Measurements from ENCODE around the gene USP32. TPM values are rescaled to one million over a fixed set of nuclear protein-coding genes. Genes with fewer than 3 reads are reported as not detected.

The USP32 gene
- total and polyA plus RNA-seq, 10 of the 15 experiments (the other 5 are each of a cell fraction or from before 2014, with no cell fraction given), result 7.8 to 37.3 (median 25.5) TPM

DNA sequence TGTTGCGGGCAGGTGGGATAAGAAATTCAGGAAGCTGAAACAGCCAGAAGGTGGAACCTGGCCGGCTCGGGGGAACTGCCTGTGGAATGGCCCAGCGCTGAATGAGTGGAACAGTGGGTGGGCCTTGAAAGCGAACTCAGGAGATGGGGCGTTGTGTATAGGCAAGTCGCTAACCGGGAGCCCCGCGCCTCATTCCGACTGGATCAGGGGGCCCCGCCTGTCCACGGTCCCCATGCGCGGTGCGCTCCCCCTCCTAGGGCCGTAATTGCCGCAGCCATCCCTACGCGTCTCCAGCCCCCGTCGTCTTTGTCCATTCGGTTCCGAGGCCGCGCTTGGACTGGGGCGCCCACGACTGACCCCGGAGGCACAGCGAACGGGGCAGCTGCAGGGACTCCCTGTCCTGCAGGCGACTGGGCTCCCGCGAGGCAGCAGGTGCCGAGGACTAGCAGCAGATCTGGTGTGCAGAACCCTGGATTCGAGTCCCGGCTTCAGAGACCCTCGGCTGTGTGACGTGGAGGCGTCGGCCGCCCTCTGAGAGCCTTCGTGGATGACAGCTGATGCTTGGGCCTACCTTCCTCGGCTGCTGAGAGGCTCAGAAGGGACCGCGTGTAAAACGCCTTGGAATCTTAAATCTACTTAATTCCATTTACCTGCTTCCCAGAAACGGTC, 253.0 kb downstream of the USP32 start (continued):
- TF ChIP-seq, protein P1, sequence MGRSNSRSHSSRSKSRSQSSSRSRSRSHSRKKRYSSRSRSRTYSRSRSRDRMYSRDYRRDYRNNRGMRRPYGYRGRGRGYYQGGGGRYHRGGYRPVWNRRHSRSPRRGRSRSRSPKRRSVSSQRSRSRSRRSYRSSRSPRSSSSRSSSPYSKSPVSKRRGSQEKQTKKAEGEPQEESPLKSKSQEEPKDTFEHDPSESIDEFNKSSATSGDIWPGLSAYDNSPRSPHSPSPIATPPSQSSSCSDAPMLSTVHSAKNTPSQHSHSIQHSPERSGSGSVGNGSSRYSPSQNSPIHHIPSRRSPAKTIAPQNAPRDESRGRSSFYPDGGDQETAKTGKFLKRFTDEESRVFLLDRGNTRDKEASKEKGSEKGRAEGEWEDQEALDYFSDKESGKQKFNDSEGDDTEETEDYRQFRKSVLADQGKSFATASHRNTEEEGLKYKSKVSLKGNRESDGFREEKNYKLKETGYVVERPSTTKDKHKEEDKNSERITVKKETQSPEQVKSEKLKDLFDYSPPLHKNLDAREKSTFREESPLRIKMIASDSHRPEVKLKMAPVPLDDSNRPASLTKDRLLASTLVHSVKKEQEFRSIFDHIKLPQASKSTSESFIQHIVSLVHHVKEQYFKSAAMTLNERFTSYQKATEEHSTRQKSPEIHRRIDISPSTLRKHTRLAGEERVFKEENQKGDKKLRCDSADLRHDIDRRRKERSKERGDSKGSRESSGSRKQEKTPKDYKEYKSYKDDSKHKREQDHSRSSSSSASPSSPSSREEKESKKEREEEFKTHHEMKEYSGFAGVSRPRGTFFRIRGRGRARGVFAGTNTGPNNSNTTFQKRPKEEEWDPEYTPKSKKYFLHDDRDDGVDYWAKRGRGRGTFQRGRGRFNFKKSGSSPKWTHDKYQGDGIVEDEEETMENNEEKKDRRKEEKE (IDR thresholded peaks at IDR 0.05), result no peak
- TF ChIP-seq, protein P2, sequence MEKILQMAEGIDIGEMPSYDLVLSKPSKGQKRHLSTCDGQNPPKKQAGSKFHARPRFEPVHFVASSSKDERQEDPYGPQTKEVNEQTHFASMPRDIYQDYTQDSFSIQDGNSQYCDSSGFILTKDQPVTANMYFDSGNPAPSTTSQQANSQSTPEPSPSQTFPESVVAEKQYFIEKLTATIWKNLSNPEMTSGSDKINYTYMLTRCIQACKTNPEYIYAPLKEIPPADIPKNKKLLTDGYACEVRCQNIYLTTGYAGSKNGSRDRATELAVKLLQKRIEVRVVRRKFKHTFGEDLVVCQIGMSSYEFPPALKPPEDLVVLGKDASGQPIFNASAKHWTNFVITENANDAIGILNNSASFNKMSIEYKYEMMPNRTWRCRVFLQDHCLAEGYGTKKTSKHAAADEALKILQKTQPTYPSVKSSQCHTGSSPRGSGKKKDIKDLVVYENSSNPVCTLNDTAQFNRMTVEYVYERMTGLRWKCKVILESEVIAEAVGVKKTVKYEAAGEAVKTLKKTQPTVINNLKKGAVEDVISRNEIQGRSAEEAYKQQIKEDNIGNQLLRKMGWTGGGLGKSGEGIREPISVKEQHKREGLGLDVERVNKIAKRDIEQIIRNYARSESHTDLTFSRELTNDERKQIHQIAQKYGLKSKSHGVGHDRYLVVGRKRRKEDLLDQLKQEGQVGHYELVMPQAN (conservative IDR thresholded peaks at IDR 0.05), result no peak
- no peak for TF ChIP-seq NFXL1 (IDR thresholded peaks at IDR 0.05; ENCODE audit: borderline replicate concordance)
- TF ChIP-seq ESRRA (IDR thresholded peaks at IDR 0.05; ENCODE audit: low read length), result no peak

DNA sequence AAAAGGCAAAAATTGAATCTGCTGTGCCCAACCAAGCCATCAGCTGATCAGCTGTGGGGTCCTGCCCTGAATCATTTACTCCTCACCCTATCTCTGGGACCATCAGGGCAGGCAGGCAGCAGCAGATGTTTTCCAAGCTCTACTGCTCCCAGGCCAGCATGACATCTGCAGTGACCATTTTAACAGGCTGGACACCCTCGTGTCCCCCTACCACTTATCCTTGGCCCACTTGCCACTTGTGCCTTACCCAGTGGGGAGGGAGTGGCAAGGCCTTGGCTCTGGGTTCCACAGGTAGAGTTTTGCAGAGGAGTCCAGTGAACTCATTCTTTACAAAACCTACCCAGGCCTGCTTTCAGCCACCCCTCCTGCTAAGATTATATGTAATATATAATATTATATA, 254.2 kb downstream of the USP32 start:
- intact Hi-C loops (cut with micrococcal nuclease; ENCODE audit: unreplicated experiment), result no loop called here
- no peak overlapping the region for H2AFZ ChIP-seq (ENCODE audit: control insufficient read depth, low read depth, low read length)
- peaks cover 0 to 4% of the 10 kb centered on the region in 2 experiments; a peak in 2 of 4 replicates for H3K27me3 ChIP-seq (replicated peaks in 1 of 2; ENCODE audit: control insufficient read depth in 2 of 2, insufficient read depth in 2 of 2, low read length in 1 of 2)
- H3K36me3 ChIP-seq (ENCODE audit: control insufficient read depth in 2 of 2, insufficient read depth in 2 of 2, low read length in 1 of 2), result no peaks in the 10 kb centered on the region
- SMC1A ChIA-PET (ENCODE audit: uncharacterized antibody, unreplicated experiment), result no interaction called here
- TF ChIP-seq, protein P3, sequence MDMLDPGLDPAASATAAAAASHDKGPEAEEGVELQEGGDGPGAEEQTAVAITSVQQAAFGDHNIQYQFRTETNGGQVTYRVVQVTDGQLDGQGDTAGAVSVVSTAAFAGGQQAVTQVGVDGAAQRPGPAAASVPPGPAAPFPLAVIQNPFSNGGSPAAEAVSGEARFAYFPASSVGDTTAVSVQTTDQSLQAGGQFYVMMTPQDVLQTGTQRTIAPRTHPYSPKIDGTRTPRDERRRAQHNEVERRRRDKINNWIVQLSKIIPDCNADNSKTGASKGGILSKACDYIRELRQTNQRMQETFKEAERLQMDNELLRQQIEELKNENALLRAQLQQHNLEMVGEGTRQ (IDR thresholded peaks at IDR 0.05; ENCODE audit: borderline replicate concordance, low read depth, low read length), result no peak
- no peak for TF ChIP-seq CBFB (IDR thresholded peaks at IDR 0.05; ENCODE audit: low read depth)
- DNase-seq (ENCODE audit: low read depth, low spot score), result no peak
- no peaks in the 10 kb centered on the region for H3K79me2 ChIP-seq (ENCODE audit: control insufficient read depth, insufficient read depth, low read length)
- no peaks in the 10 kb centered on the region for H3K9me3 ChIP-seq (replicated peaks; ENCODE audit: control insufficient read depth, insufficient read depth, low read length)
- no peaks in the 10 kb centered on the region for H4K20me1 ChIP-seq (ENCODE audit: control insufficient read depth, insufficient read depth)
- RAD21 ChIA-PET (ENCODE audit: unreplicated experiment), result interaction anchor here (0.6 to 0.7 kb wide), 2 partner anchors 33 to 286 kb away, joined by 3 read pairs; no protein-coding TSS in a partner anchor
- CTCF ChIA-PET, result interaction anchor here (1.6 kb wide), 1 partner anchor 285 kb away, joined by 3 read pairs; no protein-coding TSS in a partner anchor
- in situ Hi-C loops (cut with MboI), result loop anchor here (25.0 kb wide), 1 partner anchor 500 kb away; no protein-coding TSS in a partner anchor
- no peak for FAIRE-seq
- H3K4me2 ChIP-seq (ENCODE audit: control insufficient read depth, insufficient read depth), result no peak overlapping the region
- no peak for ATAC-seq
- H3K4me1 ChIP-seq (ENCODE audit: control insufficient read depth, insufficient read depth, low read length), result no peaks in the 10 kb centered on the region
- no TSS peak for BruUV-seq (replicated peaks)
- WGBS (ENCODE audit: insufficient coverage, insufficient replicate concordance, low lambda C conversion rate, missing lambda C conversion rate), result 6% methylated on average over 1 of the region's 1 CpG
- H3K4me3 ChIP-seq, result no peak overlapping the region
- POLR2A ChIA-PET, result interaction anchor here (0.6 to 0.8 kb wide), 2 partner anchors 11 to 287 kb away, joined by 3 to 6 read pairs; no protein-coding TSS in a partner anchor
- no peak overlapping the region for H3K27ac ChIP-seq (ENCODE audit: control insufficient read depth, insufficient read depth)
- no peak overlapping the region for H3K9ac ChIP-seq (ENCODE audit: control insufficient read depth, insufficient read depth, low read length)

Measured in GM12878 (cell line).